ENCODE data around the gene FREM1. TPM values are rescaled to one million over a fixed set of nuclear protein-coding genes. Genes with fewer than 3 reads are reported as not detected.

FREM1 gene
- total and polyA plus RNA-seq, 10 of the 15 experiments (the other 5 are each of a cell fraction or from before 2014, with no cell fraction given) = 0.01 to 0.16 (median 0.08) TPM; not detected in 7

GRCh38 chr9:14899042-14899814, 11.0 kb downstream of the FREM1 start:
- POLR2A ChIA-PET = no interaction called here
- Histone ChIP-seq H3K27ac (ENCODE audit: control insufficient read depth, insufficient read depth) (no peak overlapping the region), H4K20me1 (ENCODE audit: control insufficient read depth, insufficient read depth) (no peaks in the 10 kb centered on the region), H3K79me2 (ENCODE audit: control insufficient read depth, insufficient read depth, low read length) (no peaks in the 10 kb centered on the region), H3K4me1 (ENCODE audit: control insufficient read depth, insufficient read depth, low read length) (no peaks in the 10 kb centered on the region), H2AFZ (ENCODE audit: control insufficient read depth, low read depth, low read length) (no peak overlapping the region), H3K9ac (ENCODE audit: control insufficient read depth, insufficient read depth, low read length) (no peak overlapping the region), H3K4me2 (ENCODE audit: control insufficient read depth, insufficient read depth) (no peak overlapping the region), H3K27me3 (replicated peaks in 1 of 2; ENCODE audit: control insufficient read depth in 2 of 2, insufficient read depth in 2 of 2, low read length in 1 of 2) (no peaks in the 10 kb centered on the region), H3K36me3 (ENCODE audit: control insufficient read depth in 2 of 2, insufficient read depth in 2 of 2, low read length in 1 of 2) (no peaks in the 10 kb centered on the region), H3K9me3 (replicated peaks; ENCODE audit: control insufficient read depth, insufficient read depth, low read length) (no peaks in the 10 kb centered on the region), H3K4me3 (no peak overlapping the region)
- ATAC-seq = no peak
- 49% methylated on average over 6 of the region's 6 CpGs for WGBS (ENCODE audit: insufficient coverage, insufficient replicate concordance, low lambda C conversion rate, missing lambda C conversion rate)
- no peak for TF ChIP-seq MEF2A (IDR thresholded peaks at IDR 0.05; ENCODE audit: insufficient read depth, low read depth, low read length)
- TF ChIP-seq SKIL (IDR thresholded peaks at IDR 0.05; ENCODE audit: low read depth, poor library complexity, severe bottlenecking) = no peak
- TF ChIP-seq HDAC6 (IDR thresholded peaks at IDR 0.05; ENCODE audit: unreplicated experiment) = no peak
- TF ChIP-seq WRNIP1 (IDR thresholded peaks at IDR 0.05; ENCODE audit: borderline replicate concordance, low read depth, low read length) = no peak
- no peak for TF ChIP-seq SMAD5 (IDR thresholded peaks at IDR 0.05; ENCODE audit: low read depth)
- no peak for TF ChIP-seq RELA (IDR thresholded peaks at IDR 0.05; ENCODE audit: borderline replicate concordance, partially characterized antibody)
- no peak for TF ChIP-seq CHD2 (IDR thresholded peaks at IDR 0.05; ENCODE audit: borderline replicate concordance, low read depth, low read length)
- no peak for TF ChIP-seq BCL11A (IDR thresholded peaks at IDR 0.05; ENCODE audit: low read depth, low read length)
- TF ChIP-seq ZBED1 (IDR thresholded peaks at IDR 0.05; ENCODE audit: borderline replicate concordance) = no peak
- TF ChIP-seq TARDBP (IDR thresholded peaks at IDR 0.05; ENCODE audit: borderline replicate concordance) = no peak
- no peak for TF ChIP-seq NRF1 (conservative IDR thresholded peaks at IDR 0.05; ENCODE audit: low read depth, low read length)
- TF ChIP-seq MTA3 (IDR thresholded peaks at IDR 0.05; ENCODE audit: borderline replicate concordance, low read length) = no peak
- TF ChIP-seq NFIC (IDR thresholded peaks at IDR 0.05; ENCODE audit: low read depth, low read length) = no peak
- TF ChIP-seq RAD51 (IDR thresholded peaks at IDR 0.05) = no peak
- no peak for TF ChIP-seq ZBTB4 (CRISPR knock-in tag; IDR thresholded peaks at IDR 0.05)
- no peak for TF ChIP-seq BCL3 (IDR thresholded peaks at IDR 0.05; ENCODE audit: borderline replicate concordance, insufficient read depth, low read depth, low read length, poor library complexity, severe bottlenecking)
- TF ChIP-seq CREB1 (IDR thresholded peaks at IDR 0.05; ENCODE audit: low read depth) = no peak
- no peak for FAIRE-seq
- DNase-seq (ENCODE audit: low read depth, low spot score) = no peak
- RAD21 ChIA-PET (ENCODE audit: unreplicated experiment) = no interaction called here
- BruUV-seq (replicated peaks) = no TSS peak
- in situ Hi-C loops (cut with MboI) = no loop called here
- intact Hi-C loops (cut with micrococcal nuclease; ENCODE audit: unreplicated experiment) = no loop called here
- CTCF ChIA-PET = no interaction called here
- SMC1A ChIA-PET (ENCODE audit: uncharacterized antibody, unreplicated experiment) = no interaction called here
